HL-60 (cell line): ENCODE results near the gene WNT4.

Source experiments
- DNase-seq, 2 experiments: peaks; one replicate each; pipeline ENCODE4 v3.0.0-alpha.2; 2010 to 2020; ENCODE audit warnings: low read depth in 1 of 2, low spot score in 1 of 2
- H3K27ac ChIP-seq: fragments of 250-450 bp; sonication (Bioruptor Pico); replicated peaks from 2 replicates; pipeline ENCODE4 v1.5.1; 2020; ENCODE audit warnings: mild to moderate bottlenecking, moderate library complexity
- H3K27me3 ChIP-seq: fragments of 250-450 bp; sonication (Bioruptor Pico); 2 replicates; pipeline ENCODE4 v1.5.1; 2021; ENCODE audit warnings: mild to moderate bottlenecking, moderate library complexity; ENCODE audit not compliant: insufficient read depth, poor library complexity, severe bottlenecking
- H3K4me3 ChIP-seq: replicated peaks from 2 replicates; pipeline ENCODE4 v1.5.1; 2011; ENCODE audit warnings: mild to moderate bottlenecking, control low read depth, low read length; ENCODE audit not compliant: insufficient read depth
- CTCF ChIP-seq: IDR thresholded peaks from one replicate; pipeline ENCODE4 v1.5.1; 2011; ENCODE audit warnings: low read length, control low read depth, inconsistent platforms; ENCODE audit not compliant: insufficient read depth
- GABPA ChIP-seq: IDR thresholded peaks from 2 replicates; pipeline ENCODE4 v1.6.1; 2012; ENCODE audit warnings: low read depth
- POLR2AphosphoS5 ChIP-seq: IDR thresholded peaks from 2 replicates; pipeline ENCODE4 v1.6.1; 2012; ENCODE audit warnings: low read depth
- REST ChIP-seq: IDR thresholded peaks from 2 replicates; pipeline ENCODE4 v1.6.1; 2012; ENCODE audit warnings: low read depth; ENCODE audit not compliant: insufficient replicate concordance
- SPI1 ChIP-seq: IDR thresholded peaks from 2 replicates; pipeline ENCODE4 v1.6.1; 2012; ENCODE audit warnings: low read depth, mild to moderate bottlenecking, borderline replicate concordance

WNT4 gene

GRCh38 chr1:22159891-22160290 lies 17.0 kb upstream of the WNT4 start:
- TF ChIP-seq SPI1 (no peak), CTCF (no peak), POLR2AphosphoS5 (no peak)
- H3K27me3 ChIP-seq: no peaks in the 10 kb centered on the region
- H3K27ac ChIP-seq: no peak overlapping the region
- no peak overlapping the region for H3K4me3 ChIP-seq
- no peak for DNase-seq

- Histone ChIP-seq H3K4me3 (no peak overlapping the region), H3K27ac (no peak overlapping the region), H3K27me3 (peaks cover under 1% of the 10 kb centered on the region)
- DNase-seq: no peak
- TF ChIP-seq REST (no peak), POLR2AphosphoS5 (no peak)
Measured at GRCh38 chr1:22158654-22159053, 15.8 kb upstream of the WNT4 start.

GRCh38 chr1:22157359-22157966 lies 14.6 kb upstream of the WNT4 start:
- TF ChIP-seq REST (no peak), CTCF (no peak), SPI1 (no peak), POLR2AphosphoS5 (no peak), GABPA (no peak)
- no peak for DNase-seq
- H3K27me3 ChIP-seq: peaks cover 5% of the 10 kb centered on the region

GRCh38 chr1:22155517-22155916 lies 12.6 kb upstream of the WNT4 start:
- Histone ChIP-seq H3K27ac (no peak overlapping the region), H3K27me3 (peaks cover 5% of the 10 kb centered on the region), H3K4me3 (no peak overlapping the region)
- TF ChIP-seq SPI1 (no peak), GABPA (no peak), CTCF (no peak), POLR2AphosphoS5 (no peak), REST (no peak)
- no peak for DNase-seq

More at GRCh38 chr1:22157359-22157966, 14.6 kb upstream of the WNT4 start:
- Histone ChIP-seq H3K4me3 (no peak overlapping the region), H3K27ac (no peak overlapping the region)
